HG03097 (cell line): ENCODE results near the gene PTTG1IP.
A peak's percentile ranks its signal among the peaks of the same experiment; 100 is the strongest.
"Not testable (repeated sequence)": the region's sequence is repeated elsewhere in the genome, so short reads cannot be mapped to it uniquely, and the experiment has no call there.

ENCODE experiments used
- ATAC-seq: cut with Tn5 transposase; IDR thresholded peaks from one replicate; pipeline ENCODE4 v1.9.1; 2021; ENCODE audit not compliant: unreplicated experiment, low FRiP score

Gene PTTG1IP

GRCh38 chr21:44873356-44874239, at the start of gene PTTG1IP:
Gene PTTG1IP, minus strand, starts transcription at chr21:44873690. Its CDS starts 74 bp downstream, at chr21:44873616.
- ATAC-seq = peak; percentile 64

DNA sequence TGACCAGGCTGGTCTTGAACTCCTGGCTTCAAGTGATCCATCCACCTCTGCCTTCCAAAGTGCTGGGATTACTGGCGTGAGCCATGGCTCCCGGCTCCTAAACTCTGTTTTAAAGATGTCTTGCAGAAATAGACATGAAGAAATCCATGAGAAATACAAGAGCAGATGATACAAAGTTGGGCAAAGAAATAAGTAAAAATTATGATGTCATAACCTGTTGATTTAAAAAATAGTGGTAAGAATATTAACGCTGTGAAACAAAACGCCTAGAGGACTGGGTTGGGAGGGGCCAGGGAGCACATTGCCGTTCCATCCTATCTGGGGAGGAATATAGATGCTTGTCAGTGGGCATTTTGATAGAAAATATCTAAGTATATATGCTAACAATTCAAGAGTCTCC, 48.4 kb upstream of the PTTG1IP start:
- no peak for ATAC-seq

- ATAC-seq = no peak
Measured at GRCh38 chr21:44920694-44921604, 47.5 kb upstream of the PTTG1IP start, which contains the start of gene ITGB2. Gene ITGB2, minus strand, starts transcription at chr21:44920899. Its CDS starts 10,117 bp downstream, at chr21:44910782.

GRCh38 chr21:44919913-44920693, 46.6 kb upstream of the PTTG1IP start:
- no peak for ATAC-seq

DNA sequence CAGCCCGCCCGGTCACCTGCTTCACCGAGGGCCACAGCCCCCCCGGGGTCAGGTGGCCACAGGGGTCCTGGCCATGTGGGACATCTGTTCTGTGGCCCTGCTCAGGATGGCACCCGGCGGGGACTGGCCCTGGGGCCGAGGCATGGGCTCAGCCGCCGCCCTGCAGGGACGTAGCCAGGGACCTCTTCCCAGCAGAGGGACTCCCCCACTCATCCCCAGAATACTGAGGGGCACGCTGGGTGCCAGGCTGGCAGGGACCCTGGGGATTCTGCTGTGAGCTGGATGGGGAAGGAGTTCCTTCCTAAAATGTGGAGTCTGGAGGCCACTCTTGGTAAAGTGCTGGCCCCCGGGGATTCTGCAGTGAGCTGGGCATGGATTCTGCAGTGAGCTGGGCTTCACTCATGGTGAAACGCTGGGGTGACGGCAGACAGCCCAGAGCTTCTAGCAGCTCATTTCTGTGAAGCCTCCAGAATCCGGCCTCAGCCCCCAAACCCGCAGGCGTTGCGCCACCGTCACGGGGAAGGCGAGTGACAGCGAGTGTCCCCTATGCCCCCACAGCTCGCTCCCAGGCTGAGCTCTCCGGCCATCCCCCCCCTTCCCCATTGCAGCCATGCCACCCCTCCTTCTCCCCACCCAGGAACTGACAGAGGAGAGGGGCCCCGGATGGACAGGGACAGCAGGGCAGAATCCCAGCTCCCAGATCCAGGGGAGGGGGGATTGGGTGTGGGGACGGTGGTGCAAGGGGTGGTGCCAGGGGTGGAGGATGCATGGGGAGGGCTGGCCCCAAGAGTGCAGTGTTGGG, 45.8 kb upstream of the PTTG1IP start:
- no peak for ATAC-seq

- ATAC-seq = no peak
Measured at GRCh38 chr21:44918581-44919033, 45.1 kb upstream of the PTTG1IP start.

GRCh38 chr21:44918107-44918470, 44.6 kb upstream of the PTTG1IP start:
- no peak for ATAC-seq

DNA sequence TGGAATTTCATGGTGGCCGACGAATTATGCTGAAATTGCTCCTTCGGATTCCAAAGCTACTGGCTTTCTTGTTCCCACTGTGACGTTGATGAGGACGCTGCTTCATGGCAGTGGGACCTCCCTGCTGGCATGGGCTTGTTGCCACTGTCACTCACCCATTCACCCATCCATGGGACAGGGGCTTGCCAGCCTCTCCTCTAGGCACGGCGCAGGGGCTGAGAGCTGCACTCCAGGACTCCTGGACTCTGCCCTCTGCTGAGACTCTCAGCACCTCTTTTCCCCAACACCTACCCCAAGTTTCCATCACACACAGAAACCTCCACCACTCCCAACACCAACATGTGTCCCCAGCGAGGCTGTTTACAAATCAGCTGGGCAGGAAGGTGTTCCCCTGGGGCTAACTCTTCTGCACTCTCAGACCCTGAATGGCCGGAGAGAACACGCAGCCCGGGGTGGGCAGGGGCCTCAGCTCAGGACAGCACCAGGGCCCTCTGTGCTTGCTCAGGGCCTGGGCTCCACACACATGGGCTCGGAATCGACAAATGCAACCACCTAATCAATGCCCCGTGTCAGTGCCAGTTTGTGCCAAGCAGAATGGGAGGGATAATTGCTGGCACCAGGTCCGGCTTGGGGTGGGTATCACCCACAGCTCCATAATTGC, 44.1 kb upstream of the PTTG1IP start:
- ATAC-seq = no peak

- no peak for ATAC-seq
Measured at GRCh38 chr21:44916965-44917364, 43.5 kb upstream of the PTTG1IP start.

DNA sequence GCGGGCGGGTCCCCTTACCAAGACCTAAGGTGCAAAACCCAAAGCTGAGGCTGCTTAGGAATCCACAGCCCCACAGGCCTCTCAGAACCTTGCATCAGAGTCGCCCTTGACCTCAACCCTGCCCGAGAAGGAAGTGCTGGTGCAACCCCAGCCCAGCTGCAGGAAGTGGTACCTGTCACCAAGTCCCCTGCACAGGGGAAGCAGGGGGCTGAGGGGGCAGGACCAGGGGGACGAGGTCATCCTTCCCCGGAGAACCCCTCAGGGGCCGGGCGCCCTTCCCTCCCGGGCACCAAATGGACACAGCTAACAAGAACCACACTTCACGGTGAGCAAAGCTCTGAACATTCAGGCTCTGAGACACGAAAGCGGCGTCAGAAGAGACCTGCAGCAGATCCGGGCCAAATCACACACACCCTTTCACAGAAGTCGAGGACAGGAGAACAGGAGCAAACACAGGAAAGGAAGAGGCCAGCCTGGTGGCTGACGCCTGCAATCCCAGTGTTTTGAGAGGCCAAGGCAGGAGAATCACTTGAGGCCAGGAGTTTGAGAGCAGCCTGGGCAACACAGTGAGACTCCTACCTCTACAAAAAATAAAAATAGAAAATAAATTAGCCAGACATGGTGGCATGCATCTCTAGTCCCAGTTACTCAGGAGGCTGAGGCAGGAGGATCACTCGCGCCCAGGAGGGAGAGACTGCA, 40.8 kb upstream of the PTTG1IP start:
- ATAC-seq = peak; percentile 47

DNA sequence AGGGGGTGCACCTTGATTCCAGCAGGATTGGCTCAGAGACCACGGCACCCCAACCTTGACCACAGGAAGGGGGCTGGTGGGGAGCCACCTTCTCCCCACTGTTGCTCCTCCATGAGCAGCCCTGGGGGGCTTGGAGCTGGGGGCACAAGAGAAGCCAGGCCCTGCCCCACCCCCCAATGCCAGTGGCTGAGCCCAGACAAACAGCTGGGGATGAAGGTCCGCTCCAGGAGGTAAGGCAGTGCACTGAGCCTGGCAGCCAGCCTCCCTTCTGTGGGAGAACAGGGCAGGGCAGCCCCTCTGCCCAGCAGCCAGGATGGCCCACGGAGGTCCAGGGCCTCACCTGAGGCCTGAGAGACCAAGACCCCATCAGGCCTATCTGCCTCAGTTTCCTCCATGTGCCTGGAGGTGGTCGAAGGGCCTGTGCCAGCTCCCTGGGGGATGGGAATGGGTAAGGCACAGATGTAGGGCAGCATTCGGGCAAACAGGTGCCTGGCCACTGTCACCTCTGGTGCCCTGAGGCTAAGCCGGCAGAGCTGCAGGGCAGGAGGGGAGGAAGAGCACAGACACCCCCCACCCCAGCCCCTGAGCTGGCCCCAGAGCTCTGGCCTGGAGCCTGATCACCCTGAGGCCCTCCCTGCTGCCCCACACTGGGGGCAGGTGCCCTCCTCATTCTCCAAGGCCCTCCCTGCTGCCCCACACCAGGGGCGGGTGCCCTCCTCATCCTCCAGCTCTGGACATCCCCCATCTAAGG, 40.1 kb upstream of the PTTG1IP start:
- ATAC-seq = no peak

DNA sequence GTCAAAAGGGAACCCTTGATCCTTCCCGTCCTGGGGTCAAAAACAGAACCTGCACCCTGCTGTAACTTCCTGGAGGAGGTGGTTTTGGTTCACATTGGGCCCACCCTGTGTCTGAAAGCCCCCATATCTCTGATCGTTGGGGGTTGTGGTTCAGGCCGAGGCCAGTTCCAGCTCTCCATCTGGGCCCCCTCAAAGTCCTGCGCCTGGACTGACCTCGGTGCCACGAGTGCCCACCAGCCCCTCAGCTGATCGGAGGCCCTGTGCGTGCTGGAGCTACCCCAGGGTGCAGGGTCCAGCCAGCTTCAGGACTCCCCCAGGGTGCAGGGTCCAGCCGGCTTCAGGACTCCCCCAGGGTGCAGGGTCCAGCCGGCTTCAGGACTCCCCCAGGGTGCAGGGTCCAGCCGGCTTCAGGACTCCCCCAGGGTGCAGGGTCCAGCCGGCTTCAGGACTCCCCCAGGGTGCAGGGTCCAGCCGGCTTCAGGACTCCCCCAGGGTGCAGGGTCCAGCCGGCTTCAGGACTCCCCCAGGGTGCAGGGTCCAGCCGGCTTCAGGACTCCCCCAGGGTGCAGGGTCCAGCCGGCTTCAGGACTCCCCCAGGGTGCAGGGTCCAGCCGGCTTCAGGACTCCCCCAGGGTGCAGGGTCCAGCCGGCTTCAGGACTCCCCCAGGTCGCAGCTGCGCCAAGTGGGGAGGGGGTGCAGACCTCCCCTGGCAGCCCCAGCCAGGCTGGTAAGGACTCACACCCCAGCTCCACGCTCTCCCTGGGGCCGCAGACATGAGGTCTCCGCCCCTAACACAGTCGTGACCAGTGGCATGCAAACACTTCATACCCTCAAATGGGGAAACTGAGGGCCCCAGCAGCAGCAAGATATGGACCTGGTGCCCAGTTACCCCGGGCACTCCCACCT, 39.3 kb upstream of the PTTG1IP start:
- not testable (repeated sequence) for ATAC-seq

DNA sequence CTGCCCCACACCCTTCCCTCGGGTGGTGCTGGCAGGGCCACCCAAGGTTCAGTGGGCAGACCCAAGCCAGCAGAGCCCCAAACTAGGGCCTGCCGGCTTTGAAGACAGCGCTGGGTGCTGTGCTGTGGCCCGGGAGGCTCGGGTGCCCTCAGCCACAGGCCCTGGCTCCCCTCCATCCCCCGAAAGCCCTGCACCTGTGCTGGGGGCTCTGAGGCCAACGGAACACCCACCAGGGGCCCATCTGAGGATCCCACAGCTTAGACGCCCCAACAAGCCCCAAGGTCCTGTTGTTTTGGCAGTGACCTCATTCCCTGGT, 38.6 kb upstream of the PTTG1IP start:
- ATAC-seq = no peak

GRCh38 chr21:44911384-44912157, 38.1 kb upstream of the PTTG1IP start:
- no peak for ATAC-seq

GRCh38 chr21:44911068-44911383, 37.5 kb upstream of the PTTG1IP start:
- ATAC-seq = no peak
